ENCODE data around the gene PCNT.

PCNT gene

GRCh38 chr21:46317710-46318463 is 6.1 kb upstream of the PCNT start:
- Histone ChIP-seq H3K79me2 (ENCODE audit: control insufficient read depth, low read length) (peaks cover 54% of the 10 kb centered on the region), H3K4me1 (ENCODE audit: control insufficient read depth, low read length) (peaks cover 24% of the 10 kb centered on the region), H3K4me3 (ENCODE audit: low read length) (no peak overlapping the region), H4K20me1 (ENCODE audit: control insufficient read depth, insufficient read depth, low read depth, low read length) (peaks cover 19% of the 10 kb centered on the region), H3K4me2 (ENCODE audit: low read length) (no peak overlapping the region), H3K9me2 (replicated peaks; ENCODE audit: control insufficient read depth, low read length) (no peaks in the 10 kb centered on the region), H3K27ac (ENCODE audit: low read depth, low read length) (no peak overlapping the region), H3K27me3 (ENCODE audit: control insufficient read depth, low read length) (no peaks in the 10 kb centered on the region), H3K9me3 (ENCODE audit: control insufficient read depth, insufficient read depth, low read length) (no peaks in the 10 kb centered on the region), H3K36me3 (ENCODE audit: control insufficient read depth, low read length) (peaks cover 90% of the 10 kb centered on the region), H3F3A (ENCODE audit: control insufficient read depth, insufficient read depth) (peaks cover 4% of the 10 kb centered on the region; the same call in 1 of the 2 replicates)
- no peak for TF ChIP-seq CTCF (IDR thresholded peaks at IDR 0.05; ENCODE audit: low read depth, low read length, poor library complexity, severe bottlenecking)
- TF ChIP-seq EZH2phosphoT487 (IDR thresholded peaks at IDR 0.05; ENCODE audit: borderline replicate concordance, low read length), result no peak

GRCh38 chr21:46318464-46318845 is 5.5 kb upstream of the PCNT start:
- no peak overlapping the region for H3K4me3 ChIP-seq (ENCODE audit: low read length)
- H3K4me1 ChIP-seq (ENCODE audit: control insufficient read depth, low read length), result peaks cover 24% of the 10 kb centered on the region
- H3K79me2 ChIP-seq (ENCODE audit: control insufficient read depth, low read length), result peaks cover 59% of the 10 kb centered on the region
- no peak overlapping the region for H3K27ac ChIP-seq (ENCODE audit: low read depth, low read length)
- no peaks in the 10 kb centered on the region for H3K27me3 ChIP-seq (ENCODE audit: control insufficient read depth, low read length)
- peaks cover 19% of the 10 kb centered on the region for H4K20me1 ChIP-seq (ENCODE audit: control insufficient read depth, insufficient read depth, low read depth, low read length)
- peaks cover 90% of the 10 kb centered on the region for H3K36me3 ChIP-seq (ENCODE audit: control insufficient read depth, low read length)
- no peaks in the 10 kb centered on the region for H3K9me2 ChIP-seq (replicated peaks; ENCODE audit: control insufficient read depth, low read length)
- no peak overlapping the region for H3K4me2 ChIP-seq (ENCODE audit: low read length)
- H3K9me3 ChIP-seq (ENCODE audit: control insufficient read depth, insufficient read depth, low read length), result no peaks in the 10 kb centered on the region
- no peak for TF ChIP-seq CTCF (IDR thresholded peaks at IDR 0.05; ENCODE audit: low read depth, low read length, poor library complexity, severe bottlenecking)
- H3F3A ChIP-seq (ENCODE audit: control insufficient read depth, insufficient read depth), result peaks cover 4% of the 10 kb centered on the region; the same call in 1 of the 2 replicates

- Histone ChIP-seq H3F3A (ENCODE audit: control insufficient read depth, insufficient read depth) (peaks cover 4% of the 10 kb centered on the region; the same call in 1 of the 2 replicates), H3K9me2 (replicated peaks; ENCODE audit: control insufficient read depth, low read length) (no peaks in the 10 kb centered on the region), H3K27ac (ENCODE audit: low read depth, low read length) (no peak overlapping the region), H3K4me1 (ENCODE audit: control insufficient read depth, low read length) (peaks cover 24% of the 10 kb centered on the region), H3K4me3 (ENCODE audit: low read length) (no peak overlapping the region), H4K20me1 (ENCODE audit: control insufficient read depth, insufficient read depth, low read depth, low read length) (peaks cover 19% of the 10 kb centered on the region), H3K36me3 (ENCODE audit: control insufficient read depth, low read length) (peaks cover 88% of the 10 kb centered on the region), H3K27me3 (ENCODE audit: control insufficient read depth, low read length) (no peaks in the 10 kb centered on the region), H3K9me3 (ENCODE audit: control insufficient read depth, insufficient read depth, low read length) (no peaks in the 10 kb centered on the region), H3K4me2 (ENCODE audit: low read length) (peak overlapping the region; percentile 16; the same call in 1 of the 2 replicates), H3K79me2 (ENCODE audit: control insufficient read depth, low read length) (peaks cover 62% of the 10 kb centered on the region)
- TF ChIP-seq EZH2phosphoT487 (IDR thresholded peaks at IDR 0.05; ENCODE audit: borderline replicate concordance, low read length), result no peak
- TF ChIP-seq CTCF (IDR thresholded peaks at IDR 0.05; ENCODE audit: low read depth, low read length, poor library complexity, severe bottlenecking), result no peak
Measured at GRCh38 chr21:46319186-46319585, 4.8 kb upstream of the PCNT start.

Data from DOHH2 (cell line).